HG03442 (cell line): ENCODE data around the gene MAML2.
"Not testable (repeated sequence)": the region's sequence is repeated elsewhere in the genome, so short reads cannot be mapped to it uniquely, and the experiment has no call there.

Experiments
- ATAC-seq: cut with Tn5 transposase; IDR thresholded peaks from one replicate; pipeline ENCODE4 v1.9.1; 2021; ENCODE audit warnings: mild to moderate bottlenecking, moderate library complexity; ENCODE audit not compliant: unreplicated experiment

MAML2 gene

DNA sequence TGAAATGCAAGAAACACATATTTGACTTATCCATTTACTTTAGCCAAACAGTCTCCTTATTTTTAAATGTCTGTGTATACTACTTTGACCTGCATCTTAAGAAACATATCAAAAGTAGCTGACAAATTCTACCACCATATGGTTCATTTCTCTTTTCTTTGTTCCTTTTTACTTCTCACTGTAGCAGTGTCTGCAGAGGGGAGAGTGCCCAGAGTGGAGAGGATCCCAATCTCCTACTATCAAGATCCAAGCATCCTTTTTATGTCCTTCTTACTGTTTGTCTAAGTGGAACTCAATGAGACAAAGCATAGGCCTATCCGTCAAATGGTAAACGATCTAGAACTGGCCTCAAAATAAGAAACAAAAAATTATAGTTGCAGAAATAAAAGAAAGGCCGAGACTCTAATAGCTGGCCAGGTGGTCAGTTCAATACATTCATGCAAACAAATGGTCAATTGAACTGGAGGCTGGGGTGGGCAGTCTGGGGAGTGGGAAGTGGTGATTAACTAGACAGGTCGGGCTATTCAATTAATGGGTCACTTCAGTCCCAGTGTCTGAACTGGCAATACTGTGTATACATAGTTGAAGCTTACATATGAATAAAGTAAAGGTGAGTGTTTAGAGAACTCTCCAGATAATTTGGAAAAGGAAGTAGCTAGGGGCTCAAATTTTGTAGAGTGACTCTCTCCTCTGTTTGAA is 149.1 kb downstream of the MAML2 start:
- ATAC-seq: no peak

DNA sequence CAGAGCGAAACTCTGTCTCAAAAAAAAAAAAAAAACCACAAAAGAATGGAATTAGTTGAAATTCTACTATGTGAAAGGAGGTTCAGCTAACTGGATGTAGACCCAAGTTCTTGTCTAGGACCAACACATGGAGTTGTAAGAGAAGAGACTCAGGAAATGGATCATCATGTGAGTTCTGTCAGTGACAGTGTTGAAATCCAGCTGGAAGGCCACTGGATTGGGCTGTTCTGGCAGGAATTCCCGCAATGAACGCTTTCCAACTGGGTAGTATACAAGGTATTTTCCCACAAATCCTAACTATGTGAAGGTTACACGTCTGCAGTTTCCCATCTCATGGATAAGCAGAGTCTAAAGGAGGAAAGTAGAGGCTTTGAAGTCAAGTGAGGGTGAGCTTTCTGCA is 151.2 kb downstream of the MAML2 start:
- ATAC-seq: no peak

DNA sequence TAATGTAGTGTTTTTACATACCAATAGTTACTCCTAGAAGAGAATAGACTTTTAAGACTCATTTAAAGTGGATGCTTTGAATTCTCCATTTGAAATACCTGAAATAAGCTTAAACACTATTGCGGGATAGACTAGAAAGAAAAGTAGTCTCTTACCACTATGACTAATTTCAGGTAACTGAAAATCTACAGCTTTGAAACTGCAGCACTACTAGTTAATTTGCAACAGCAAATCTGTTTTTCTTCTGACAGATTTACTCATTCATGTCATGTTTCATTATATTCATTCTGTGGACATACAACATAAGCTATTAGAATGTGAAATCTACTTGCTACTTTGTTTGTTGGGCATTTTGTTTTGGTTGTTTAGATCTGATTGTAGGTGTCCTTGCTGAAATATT is 153.6 kb downstream of the MAML2 start:
- ATAC-seq: peak; percentile 25

DNA sequence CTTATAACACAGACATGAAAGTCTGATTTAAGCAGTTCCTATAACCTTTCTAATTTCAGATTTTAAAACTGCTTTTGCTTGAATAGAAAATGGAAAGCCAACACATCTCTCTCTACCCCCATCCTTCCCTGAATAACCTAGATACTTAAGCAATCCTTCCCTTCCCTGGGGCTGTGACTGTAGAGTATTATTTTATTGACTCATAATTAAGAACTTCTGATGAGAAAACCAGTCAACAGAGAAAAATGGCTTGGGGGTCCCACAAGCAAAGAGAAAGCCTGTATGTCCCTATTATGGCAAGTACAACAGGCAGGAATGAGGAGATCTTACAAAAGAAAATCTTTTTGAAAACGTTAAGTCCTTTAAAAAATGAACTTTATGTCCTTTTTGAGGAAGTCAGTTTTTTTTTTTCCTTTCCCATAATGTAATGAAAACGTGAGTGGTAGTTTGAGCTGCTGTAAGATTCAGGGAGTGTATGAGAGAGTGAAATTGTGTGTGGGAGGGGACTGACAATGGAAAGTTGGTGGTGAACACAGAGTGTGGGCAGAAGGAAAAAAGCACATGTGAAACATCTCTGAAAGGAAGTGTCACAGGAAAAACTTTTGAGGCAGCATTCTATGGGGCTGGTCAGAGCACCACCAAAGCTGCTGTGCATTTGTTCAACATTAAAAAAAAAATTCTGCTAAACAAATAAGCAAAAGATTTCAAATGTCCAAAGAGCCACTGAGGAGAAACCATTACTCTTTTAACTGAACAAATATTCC is 154.6 kb downstream of the MAML2 start:
- ATAC-seq: peak; percentile 52

DNA sequence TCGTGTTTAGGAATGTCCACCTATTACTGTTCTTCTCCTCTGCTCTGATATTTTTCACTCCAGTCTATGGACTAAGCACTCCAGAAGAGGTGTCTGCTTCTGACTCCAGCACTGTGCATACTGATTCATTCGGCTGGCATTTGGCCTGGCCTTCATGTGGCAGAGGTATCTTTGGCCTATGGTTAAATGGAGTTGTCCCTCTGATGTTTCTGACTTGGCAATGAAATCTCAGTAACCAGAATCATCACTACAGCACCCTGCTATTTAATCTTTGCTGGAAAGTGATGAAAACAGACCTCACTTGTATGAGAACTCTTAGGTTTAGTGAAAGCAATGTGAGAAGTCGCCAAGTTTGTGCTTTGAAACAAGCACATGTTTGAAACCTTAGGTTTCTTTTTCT is 155.2 kb downstream of the MAML2 start:
- no peak for ATAC-seq

DNA sequence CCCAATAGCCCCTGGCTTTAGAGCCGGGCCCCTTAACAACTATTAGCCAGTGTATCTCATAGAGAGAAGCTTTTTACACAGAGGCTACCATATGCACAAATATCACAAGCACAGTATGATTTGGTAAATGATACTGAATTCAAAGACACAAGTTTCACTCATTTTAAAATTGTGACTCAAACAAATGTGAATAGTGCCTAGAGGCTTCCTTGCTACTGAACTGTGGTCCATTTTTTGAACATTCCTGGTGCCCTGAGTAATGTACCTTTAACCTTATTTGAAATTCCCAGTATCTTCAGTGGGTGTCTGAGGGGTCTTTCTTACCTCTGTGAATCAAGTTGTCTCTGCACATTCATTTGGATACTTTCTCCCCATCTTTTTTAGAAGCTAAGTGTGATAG is 156.2 kb downstream of the MAML2 start:
- no peak for ATAC-seq

DNA sequence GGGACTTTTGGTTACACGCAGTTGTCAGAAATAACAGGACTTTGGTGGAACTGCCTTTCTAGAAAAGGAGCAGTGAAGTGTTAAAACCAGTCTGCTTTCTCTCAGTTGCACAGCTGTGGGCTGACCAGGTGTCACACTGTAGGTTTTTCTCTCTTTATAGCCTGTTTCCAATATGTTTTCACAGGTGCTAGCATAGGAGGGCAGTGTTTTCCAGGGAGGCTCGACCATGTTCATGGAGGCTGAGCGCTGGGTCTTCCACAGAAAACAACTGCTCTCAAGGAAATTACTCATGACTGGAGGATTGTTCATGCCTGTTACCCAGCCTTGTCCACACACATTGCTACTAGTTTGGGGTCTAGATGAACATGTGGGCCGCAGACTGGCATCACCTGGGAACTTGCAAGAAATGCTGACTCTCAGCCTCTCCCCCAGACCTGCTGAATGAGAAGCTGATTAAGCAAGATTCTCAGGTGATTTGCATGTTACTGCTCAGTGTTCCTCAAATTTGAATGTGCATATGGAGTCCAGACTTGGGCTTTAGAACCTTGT is 157.7 kb downstream of the MAML2 start:
- peak; percentile 65 for ATAC-seq

DNA sequence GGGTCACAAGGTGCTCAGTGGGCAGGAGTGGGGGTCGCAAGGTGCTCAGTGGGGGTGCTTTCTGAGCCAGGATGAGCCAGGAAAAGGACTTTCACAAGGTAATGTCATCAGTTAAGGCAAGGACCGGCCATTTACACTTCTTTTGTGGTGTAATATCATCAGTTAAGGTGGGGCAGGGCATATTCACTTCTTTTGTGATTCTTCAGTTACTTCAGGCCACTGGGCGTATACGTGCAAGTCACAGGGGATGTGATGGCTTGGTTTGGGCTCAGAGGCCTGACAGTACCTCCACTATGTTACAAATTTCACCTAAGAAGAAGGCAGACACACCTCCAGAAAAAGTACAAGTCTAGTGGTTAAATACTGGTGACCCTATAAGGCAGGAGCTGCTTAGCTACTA is 162.1 kb downstream of the MAML2 start:
- not testable (repeated sequence) for ATAC-seq

DNA sequence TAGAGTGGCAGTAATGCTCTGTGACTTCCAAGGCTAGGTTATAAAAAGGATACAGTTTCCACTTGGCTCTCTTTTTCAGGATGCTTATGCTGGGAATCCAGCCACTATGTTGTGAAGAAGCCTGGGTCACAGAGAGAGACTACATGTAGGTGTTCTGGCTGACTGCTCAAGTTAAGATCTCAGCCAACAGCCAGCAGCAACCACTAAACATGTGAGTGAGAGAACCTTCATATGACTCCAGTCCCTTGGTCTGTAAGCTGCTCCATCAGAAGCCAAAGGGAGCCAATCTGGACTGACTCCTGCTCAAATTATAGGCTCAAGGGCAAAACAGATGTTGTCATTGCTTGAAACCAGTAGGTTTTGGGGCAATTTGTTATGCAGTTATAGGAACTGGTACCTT is 162.7 kb downstream of the MAML2 start:
- ATAC-seq: no peak

DNA sequence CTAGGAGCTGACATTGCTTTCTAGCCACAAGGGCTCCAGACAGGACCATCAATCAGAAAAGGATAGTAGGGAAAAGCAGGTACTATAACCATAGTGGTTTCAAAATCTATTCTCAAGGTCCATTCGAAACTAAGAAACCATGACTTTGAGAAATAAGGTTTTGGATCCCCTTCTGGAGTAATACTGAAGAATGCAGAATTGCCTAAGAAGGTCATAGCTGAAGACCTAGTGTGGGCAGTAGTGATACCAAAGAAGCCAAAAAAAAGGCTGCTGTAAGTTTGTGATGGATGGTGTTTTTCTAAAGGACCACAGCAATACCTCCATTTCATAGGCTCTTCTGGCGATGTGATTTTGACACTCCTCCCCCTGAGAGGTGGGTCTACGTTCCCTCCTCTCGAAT is 163.1 kb downstream of the MAML2 start:
- no peak for ATAC-seq

DNA sequence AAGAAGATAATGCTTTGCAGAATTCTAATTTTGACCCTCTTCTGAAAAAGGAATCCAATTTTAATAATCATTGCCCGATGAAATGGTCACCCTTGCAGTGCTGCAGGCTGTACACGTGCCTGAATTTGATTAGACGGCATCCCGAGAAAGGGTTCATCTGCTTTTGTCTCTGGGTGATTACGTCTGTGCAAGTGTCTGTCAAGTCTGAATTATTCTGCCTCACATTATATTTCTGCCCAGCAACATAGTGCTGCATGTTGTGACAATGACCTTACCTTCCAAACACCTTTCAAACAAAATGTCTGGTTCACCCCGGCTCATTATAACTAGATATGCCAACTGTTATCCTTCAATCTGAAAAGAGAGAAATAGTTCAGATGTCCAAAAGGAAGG is 164.1 kb downstream of the MAML2 start:
- no peak for ATAC-seq

DNA sequence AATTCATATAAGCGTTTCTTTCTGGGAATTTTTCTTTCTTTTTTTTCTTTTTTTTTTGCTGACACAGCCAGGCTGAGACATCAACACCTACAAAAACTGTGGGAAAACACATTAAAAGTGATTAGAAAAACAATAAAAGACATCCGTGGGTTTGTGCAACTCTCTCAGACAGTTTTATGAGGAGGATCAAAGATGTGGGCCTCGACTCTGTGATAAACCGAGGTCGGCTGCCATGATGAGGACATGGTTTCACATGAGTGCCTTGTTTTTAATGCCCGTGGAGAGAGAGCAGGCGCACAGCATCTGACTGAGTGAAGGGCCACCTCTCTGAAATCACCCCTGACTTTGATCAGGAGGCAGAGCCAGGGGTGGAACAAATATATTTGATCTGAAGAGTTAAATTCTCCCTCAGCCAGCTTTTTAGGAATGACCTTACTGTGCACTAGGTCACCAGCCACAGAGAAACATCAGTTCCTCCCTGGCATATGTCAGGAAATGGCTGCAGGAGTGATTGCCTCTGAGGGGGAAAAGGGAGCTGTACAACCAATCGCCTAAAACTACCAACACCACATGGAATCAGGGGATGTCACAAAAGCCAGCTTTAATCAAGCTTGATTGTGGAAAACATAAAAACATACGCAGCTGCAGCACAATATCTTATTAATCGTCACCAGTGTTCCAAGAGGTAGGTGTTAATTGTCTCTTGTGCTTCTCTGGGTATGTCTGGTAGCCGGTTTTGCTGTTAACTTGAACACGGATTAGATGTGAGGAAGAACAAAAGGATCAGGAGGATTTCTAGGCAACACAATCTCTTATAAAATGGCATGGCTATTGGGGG is 164.7 kb downstream of the MAML2 start:
- ATAC-seq: no peak

DNA sequence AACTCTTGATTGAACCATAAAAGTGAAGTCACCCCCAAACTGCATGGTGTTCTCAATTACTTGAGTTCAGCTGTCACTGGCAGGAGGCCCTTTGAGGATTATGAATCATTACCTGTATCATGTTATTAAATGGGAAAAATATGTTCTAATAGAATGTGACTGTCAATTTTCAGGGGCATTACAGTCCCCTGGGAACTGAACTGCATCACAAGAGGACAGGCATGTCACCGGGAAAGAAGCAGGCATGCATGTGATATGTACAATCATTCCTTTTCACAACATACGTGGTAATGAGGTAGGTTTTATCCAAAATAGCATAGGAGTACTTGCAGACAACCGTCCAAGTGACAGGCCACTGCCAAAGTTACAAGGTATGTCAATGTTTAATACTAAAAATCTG is 165.8 kb downstream of the MAML2 start:
- no peak for ATAC-seq

DNA sequence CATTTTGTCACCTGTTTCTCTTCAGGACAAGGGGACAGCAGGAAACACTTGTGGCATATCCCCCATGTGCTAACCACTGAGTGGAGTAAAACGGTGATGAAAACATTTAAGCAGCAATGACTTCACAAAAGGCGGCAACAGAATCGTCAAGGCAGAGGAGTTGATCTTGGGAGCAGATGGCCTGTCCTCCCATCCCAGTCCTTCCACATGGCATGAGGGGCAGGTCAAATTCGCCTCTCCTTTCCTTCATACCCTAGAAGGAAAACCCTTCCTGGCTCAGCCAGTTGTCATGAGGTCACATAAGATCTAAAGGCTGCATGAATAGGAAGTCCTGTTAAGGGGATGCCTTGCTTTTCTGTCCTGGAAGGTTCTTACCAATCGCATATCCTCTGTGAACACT is 169.1 kb downstream of the MAML2 start:
- ATAC-seq: no peak

DNA sequence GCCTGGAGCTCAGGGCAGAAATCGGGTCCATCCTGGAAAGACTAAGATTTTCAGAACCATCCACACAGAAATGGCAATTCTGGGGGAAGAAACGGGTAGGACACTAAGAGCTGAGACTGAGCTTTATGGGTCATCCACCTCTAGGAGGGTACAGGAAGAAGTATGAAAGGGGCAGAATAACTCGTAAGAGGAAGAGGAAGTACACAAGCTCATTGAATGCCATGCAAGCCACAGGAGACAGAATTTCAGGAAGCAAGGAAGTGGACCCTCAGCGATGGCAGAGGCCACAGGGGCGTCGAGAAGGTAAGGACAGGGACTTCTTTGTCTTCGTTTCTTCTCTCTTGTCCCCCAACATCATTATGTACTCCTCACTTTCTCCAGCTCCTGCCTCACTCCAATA is 169.6 kb downstream of the MAML2 start:
- no peak for ATAC-seq

DNA sequence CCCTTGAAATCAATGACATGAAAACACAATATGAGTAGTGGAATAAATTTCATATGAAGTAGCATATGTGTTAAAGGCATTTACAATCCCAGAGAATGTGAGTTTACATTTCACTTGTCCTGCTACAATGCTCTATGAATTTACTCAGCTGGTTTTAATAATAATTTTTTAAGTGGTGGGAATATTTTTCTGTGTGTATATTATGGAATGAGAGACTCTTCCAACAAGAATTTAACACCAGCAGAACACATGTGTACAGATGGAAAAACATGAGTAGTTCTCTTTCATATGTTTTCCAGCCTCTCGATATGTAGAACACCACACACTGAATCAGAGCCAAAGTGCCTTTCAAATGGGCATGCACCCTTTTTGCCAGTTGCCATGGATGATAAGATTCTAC is 170.4 kb downstream of the MAML2 start:
- ATAC-seq: no peak

DNA sequence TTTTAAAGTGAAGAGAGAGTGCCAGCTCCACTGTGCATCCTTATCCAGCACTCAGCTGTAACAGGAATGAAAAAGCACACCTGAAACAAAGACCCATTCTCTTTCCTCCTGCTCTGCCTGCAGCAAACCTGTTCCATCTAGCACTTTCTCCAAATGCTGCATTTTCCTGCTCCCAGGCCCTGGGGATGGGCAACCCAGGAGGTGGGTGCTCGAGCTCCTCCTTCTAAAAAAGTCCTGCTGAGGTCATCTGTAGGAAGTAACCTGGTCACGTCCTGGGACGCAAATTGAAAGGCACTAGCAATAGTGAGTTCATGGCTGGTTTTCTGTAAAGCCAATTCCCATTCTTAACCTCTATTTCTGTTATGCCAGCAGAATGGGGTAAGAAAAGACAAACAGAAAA is 173.7 kb downstream of the MAML2 start:
- no peak for ATAC-seq

DNA sequence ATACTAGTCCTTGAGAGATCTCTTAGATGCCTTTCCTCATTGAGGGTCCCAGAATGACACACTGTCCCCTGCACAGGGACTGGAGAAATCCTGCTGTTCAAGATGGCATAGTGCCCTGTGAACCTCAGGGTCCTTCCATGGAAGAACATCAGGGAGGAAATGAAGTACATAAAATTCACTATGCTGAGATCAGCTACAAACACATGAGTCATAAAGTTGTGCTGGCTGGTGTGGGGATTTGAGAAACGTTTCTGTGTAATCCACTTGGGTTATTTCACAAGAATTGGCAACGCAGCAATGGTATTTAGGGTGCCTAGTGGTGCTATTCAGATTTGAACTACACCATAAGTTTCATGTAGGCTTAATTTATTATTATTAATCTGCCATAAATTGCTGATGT is 174.4 kb downstream of the MAML2 start:
- ATAC-seq: no peak

DNA sequence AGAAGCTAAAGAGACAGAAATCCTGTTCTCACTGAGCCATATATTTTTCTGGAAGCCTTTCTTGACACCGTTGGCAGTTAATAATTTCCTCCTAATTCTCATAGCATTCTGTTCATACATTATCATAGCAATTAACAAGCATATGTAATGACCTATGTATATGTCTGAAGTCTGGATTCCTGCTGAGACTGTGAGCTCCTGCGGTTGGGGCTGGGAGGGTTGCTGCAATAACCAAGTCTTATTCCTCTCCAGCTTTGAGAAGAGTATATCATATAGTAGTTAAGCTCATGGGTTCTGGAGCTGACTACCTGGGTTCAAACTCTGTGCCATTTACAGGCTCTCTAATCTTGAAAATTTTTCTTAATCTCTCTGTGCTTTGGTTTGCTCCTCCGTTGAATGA is 175.2 kb downstream of the MAML2 start:
- ATAC-seq: no peak

DNA sequence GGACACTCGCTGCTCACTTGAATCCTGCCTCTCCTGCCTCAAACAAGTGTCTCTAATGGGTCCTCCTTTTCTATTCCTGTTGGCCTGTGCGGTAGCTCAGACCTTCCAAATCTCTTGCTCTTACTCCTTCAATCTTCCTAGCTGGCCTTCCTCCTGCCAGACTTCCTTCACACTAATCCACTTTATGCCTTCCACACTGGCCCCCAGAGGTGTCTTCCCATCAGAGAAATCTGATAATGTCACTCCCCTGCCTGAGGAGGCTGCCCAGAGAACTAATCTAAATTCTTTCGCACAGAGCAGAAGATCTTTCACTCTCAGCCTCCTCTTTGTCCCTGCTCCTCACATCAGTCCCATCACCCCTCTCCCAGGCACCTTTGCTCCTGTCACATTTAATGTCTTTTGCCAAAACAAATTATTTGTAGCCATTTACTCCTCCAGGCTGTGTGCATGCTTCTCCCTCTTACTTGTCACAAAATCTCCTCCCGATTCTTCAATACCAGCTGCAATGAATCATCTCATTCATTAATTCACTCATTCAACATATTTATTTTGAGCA is 175.7 kb downstream of the MAML2 start:
- no peak for ATAC-seq

DNA sequence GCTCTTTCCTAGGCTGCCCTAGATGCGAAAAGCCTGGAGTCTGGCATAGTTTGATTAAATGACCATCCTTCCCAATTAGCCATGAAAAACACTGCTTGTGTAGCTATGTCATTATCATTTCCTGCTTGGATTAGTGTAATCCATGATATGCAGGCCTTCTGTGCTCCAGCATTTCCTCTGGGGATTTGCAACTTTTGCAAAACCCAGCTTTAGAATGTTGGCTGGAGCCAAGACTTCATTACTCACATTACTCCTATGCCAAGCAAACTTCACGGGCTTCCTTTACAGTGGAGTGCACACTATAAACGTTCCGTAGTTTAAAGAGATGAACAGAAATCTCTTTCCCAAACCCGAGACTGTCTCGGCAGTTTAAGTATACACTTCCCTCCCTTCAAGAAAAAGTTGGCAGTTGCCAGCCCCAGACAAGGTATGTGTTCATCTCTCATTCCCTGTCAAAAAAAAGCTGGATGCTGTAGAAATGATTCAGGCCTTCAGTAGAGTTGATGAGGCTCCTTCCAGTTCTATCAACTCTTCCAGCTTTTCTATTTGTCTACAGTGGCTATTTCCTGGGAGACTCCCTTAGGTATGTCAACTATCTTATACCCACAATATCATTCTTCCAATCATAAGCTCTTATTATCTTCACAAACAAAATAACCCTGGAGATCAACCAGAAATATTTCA is 180.0 kb downstream of the MAML2 start:
- ATAC-seq: no peak
